ENCODE data around the gene DNAH3. TPM values are rescaled to one million over a fixed set of nuclear protein-coding genes. Genes with fewer than 3 reads are reported as not detected.

Gene DNAH3
- total RNA-seq, 4 donors from 2014 or later, result 0.72 to 1.8 (median 1.4) TPM

GRCh38 chr16:20928774-20929411 is 221.8 kb downstream of the DNAH3 start:
- H3K4me3 ChIP-seq (ENCODE audit: low read depth, poor library complexity, severe bottlenecking), result no peak overlapping the region
- WGBS, 2 donors, result 85 to 90% methylated on average over 5 of the region's 5 CpGs
- TF ChIP-seq POLR2A (IDR thresholded peaks at IDR 0.05), result no peak
- TF ChIP-seq CTCF (IDR thresholded peaks at IDR 0.05), result no peak
- no peak for DNase-seq (ENCODE audit: low spot score in 2 of 2)
- intact Hi-C loops (cut with DNase I; ENCODE audit: low total_unique reads), result no loop called here

GRCh38 chr16:20925751-20926150 is 224.9 kb downstream of the DNAH3 start:
- no peak overlapping the region for H3K4me3 ChIP-seq (ENCODE audit: low read depth, poor library complexity, severe bottlenecking)
- no peak for TF ChIP-seq POLR2A (IDR thresholded peaks at IDR 0.05)
- TF ChIP-seq CTCF (IDR thresholded peaks at IDR 0.05), result no peak
- peak in 1 of 2 donors; percentile 0 for DNase-seq (ENCODE audit: low spot score in 2 of 2)
- intact Hi-C loops (cut with DNase I; ENCODE audit: low total_unique reads), result no loop called here
- 94 to 100% methylated on average over 1 of the region's 1 CpG for WGBS, 2 donors

GRCh38 chr16:20923876-20924275 is 226.8 kb downstream of the DNAH3 start:
- peak in 1 of 2 donors; percentile 76 for DNase-seq (ENCODE audit: low spot score in 2 of 2)
- intact Hi-C loops (cut with DNase I; ENCODE audit: low total_unique reads), result no loop called here
- no peak overlapping the region for H3K4me3 ChIP-seq (ENCODE audit: low read depth, poor library complexity, severe bottlenecking)
- WGBS, 2 donors, result 74 to 79% methylated on average over 3 of the region's 3 CpGs
- TF ChIP-seq POLR2A (IDR thresholded peaks at IDR 0.05), result no peak
- TF ChIP-seq CTCF (IDR thresholded peaks at IDR 0.05), result no peak

- intact Hi-C loops (cut with DNase I; ENCODE audit: low total_unique reads), result no loop called here
- 98 to 100% methylated on average over 2 of the region's 2 CpGs for WGBS, 2 donors
- DNase-seq (ENCODE audit: low spot score in 2 of 2), result peak in 1 of 2 donors; percentile 8
- TF ChIP-seq POLR2A (IDR thresholded peaks at IDR 0.05), result no peak
- TF ChIP-seq CTCF (IDR thresholded peaks at IDR 0.05), result no peak
- no peak overlapping the region for H3K4me3 ChIP-seq (ENCODE audit: low read depth, poor library complexity, severe bottlenecking)
Measured at GRCh38 chr16:20920799-20921198, 229.8 kb downstream of the DNAH3 start.

GRCh38 chr16:20920091-20920490 is 230.6 kb downstream of the DNAH3 start:
- intact Hi-C loops (cut with DNase I; ENCODE audit: low total_unique reads), result no loop called here
- 81 to 88% methylated on average over 5 of the region's 5 CpGs for whole genome bisulfite sequencing, 2 donors
- H3K4me3 ChIP-seq (ENCODE audit: low read depth, poor library complexity, severe bottlenecking), result no peak overlapping the region
- no peak for DNase-seq (ENCODE audit: low spot score in 2 of 2)
- TF ChIP-seq CTCF (IDR thresholded peaks at IDR 0.05), result no peak
- TF ChIP-seq POLR2A (IDR thresholded peaks at IDR 0.05), result no peak
